ENCODE data around the gene APBA3. TPM values are rescaled to one million over a fixed set of nuclear protein-coding genes. Genes with fewer than 3 reads are reported as not detected.
A peak's percentile ranks its signal among the peaks of the same experiment; 100 is the strongest.

The APBA3 gene
- total and polyA plus RNA-seq, 9 of the 15 experiments (the other 6 are each of a cell fraction or from before 2014, with no cell fraction given): 0.10 to 29.5 (median 11.5) TPM

DNA sequence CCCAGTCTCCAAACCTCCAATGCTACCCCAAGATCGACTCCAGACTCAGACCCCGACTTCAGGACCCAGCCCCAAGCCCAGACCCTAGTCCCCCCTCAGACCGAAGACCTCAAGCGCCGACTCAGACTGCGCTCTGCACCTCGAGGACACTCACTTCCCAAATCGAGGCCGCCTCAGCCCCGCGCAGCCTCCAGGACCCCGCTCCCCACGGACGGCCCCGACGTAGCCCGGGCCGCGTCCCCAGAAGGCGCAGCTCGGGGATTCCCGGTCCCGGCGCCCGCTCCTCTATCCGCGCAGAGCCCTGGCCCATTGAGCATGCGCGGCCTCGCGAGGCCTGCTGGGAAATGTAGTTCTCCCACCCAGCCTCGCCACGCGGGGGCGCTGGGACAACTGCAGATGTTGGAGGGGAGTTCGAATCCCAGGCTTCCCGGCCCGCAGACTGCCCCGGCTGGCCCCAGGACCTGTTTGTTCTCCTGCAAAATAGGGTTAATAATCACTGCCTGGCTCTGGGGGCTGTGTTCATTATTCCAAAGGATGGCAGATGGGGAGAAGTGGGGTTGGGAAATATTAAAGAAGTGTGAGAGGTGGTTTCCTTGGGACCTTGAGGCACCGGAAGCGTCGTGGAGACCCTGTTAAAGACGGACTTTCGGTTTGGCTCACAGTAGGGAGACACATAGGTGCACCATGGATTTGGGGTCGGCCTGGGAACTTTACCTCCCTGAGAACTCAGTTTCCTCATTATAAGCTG is at the start of gene APBA3 (continued):
- TF ChIP-seq, protein P1, sequence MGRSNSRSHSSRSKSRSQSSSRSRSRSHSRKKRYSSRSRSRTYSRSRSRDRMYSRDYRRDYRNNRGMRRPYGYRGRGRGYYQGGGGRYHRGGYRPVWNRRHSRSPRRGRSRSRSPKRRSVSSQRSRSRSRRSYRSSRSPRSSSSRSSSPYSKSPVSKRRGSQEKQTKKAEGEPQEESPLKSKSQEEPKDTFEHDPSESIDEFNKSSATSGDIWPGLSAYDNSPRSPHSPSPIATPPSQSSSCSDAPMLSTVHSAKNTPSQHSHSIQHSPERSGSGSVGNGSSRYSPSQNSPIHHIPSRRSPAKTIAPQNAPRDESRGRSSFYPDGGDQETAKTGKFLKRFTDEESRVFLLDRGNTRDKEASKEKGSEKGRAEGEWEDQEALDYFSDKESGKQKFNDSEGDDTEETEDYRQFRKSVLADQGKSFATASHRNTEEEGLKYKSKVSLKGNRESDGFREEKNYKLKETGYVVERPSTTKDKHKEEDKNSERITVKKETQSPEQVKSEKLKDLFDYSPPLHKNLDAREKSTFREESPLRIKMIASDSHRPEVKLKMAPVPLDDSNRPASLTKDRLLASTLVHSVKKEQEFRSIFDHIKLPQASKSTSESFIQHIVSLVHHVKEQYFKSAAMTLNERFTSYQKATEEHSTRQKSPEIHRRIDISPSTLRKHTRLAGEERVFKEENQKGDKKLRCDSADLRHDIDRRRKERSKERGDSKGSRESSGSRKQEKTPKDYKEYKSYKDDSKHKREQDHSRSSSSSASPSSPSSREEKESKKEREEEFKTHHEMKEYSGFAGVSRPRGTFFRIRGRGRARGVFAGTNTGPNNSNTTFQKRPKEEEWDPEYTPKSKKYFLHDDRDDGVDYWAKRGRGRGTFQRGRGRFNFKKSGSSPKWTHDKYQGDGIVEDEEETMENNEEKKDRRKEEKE (IDR thresholded peaks at IDR 0.05; ENCODE audit: borderline replicate concordance in 1 of 2, control insufficient read depth in 1 of 2, low read depth in 2 of 2, low read length in 1 of 2): peak in 1 of 2 experiments; percentile 90; a peak in 1 of 4 replicates
- TF ChIP-seq MXI1 (IDR thresholded peaks at IDR 0.05; ENCODE audit: low read depth, low read length) (no peak), RBM17 (IDR thresholded peaks at IDR 0.05; ENCODE audit: borderline replicate concordance, low read depth, low read length) (no peak), CBX3 (IDR thresholded peaks at IDR 0.05; ENCODE audit: borderline replicate concordance in 1 of 2, low read length in 2 of 2) (peak in 1 of 2 experiments; percentile 69; a peak in 1 of 3 replicates), C11orf30 (IDR thresholded peaks at IDR 0.05; ENCODE audit: low read depth) (peak; percentile 78), POLR2B (IDR thresholded peaks at IDR 0.05; ENCODE audit: low read depth, partially characterized antibody) (peak; percentile 73), FOXK2 (conservative IDR thresholded peaks at IDR 0.05 in 1 of 2, IDR thresholded peaks at IDR 0.05 in 1 of 2; ENCODE audit: low read depth in 2 of 2) (peak; percentile 65 to 71; a peak in 2 of 4 replicates), GATAD2A (IDR thresholded peaks at IDR 0.05) (no peak), NFATC3 (IDR thresholded peaks at IDR 0.05) (peak; percentile 91), RAD51 (IDR thresholded peaks at IDR 0.05; ENCODE audit: borderline replicate concordance, low read depth) (peak; percentile 26; the same call in 1 of the 2 replicates), ZNF316 (IDR thresholded peaks at IDR 0.05) (no peak), ZC3H4 (CRISPR knock-in tag; IDR thresholded peaks at IDR 0.05; ENCODE audit: borderline replicate concordance) (no peak), SREBF1 (IDR thresholded peaks at IDR 0.05; ENCODE audit: borderline replicate concordance, low read depth, low read length) (no peak; the same call in 1 of the 2 replicates), ARHGAP35 (IDR thresholded peaks at IDR 0.05; ENCODE audit: partially characterized antibody) (no peak), THRAP3 (IDR thresholded peaks at IDR 0.05; ENCODE audit: borderline replicate concordance) (peak; percentile 99), HDAC1 (IDR thresholded peaks at IDR 0.05) (peak in 1 of 2 experiments; percentile 44; a peak in 2 of 4 replicates)
- TF ChIP-seq, protein P2, sequence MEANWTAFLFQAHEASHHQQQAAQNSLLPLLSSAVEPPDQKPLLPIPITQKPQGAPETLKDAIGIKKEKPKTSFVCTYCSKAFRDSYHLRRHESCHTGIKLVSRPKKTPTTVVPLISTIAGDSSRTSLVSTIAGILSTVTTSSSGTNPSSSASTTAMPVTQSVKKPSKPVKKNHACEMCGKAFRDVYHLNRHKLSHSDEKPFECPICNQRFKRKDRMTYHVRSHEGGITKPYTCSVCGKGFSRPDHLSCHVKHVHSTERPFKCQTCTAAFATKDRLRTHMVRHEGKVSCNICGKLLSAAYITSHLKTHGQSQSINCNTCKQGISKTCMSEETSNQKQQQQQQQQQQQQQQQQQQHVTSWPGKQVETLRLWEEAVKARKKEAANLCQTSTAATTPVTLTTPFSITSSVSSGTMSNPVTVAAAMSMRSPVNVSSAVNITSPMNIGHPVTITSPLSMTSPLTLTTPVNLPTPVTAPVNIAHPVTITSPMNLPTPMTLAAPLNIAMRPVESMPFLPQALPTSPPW (CRISPR knock-in tag; IDR thresholded peaks at IDR 0.05): peak; percentile 67
- TF ChIP-seq, protein P3, sequence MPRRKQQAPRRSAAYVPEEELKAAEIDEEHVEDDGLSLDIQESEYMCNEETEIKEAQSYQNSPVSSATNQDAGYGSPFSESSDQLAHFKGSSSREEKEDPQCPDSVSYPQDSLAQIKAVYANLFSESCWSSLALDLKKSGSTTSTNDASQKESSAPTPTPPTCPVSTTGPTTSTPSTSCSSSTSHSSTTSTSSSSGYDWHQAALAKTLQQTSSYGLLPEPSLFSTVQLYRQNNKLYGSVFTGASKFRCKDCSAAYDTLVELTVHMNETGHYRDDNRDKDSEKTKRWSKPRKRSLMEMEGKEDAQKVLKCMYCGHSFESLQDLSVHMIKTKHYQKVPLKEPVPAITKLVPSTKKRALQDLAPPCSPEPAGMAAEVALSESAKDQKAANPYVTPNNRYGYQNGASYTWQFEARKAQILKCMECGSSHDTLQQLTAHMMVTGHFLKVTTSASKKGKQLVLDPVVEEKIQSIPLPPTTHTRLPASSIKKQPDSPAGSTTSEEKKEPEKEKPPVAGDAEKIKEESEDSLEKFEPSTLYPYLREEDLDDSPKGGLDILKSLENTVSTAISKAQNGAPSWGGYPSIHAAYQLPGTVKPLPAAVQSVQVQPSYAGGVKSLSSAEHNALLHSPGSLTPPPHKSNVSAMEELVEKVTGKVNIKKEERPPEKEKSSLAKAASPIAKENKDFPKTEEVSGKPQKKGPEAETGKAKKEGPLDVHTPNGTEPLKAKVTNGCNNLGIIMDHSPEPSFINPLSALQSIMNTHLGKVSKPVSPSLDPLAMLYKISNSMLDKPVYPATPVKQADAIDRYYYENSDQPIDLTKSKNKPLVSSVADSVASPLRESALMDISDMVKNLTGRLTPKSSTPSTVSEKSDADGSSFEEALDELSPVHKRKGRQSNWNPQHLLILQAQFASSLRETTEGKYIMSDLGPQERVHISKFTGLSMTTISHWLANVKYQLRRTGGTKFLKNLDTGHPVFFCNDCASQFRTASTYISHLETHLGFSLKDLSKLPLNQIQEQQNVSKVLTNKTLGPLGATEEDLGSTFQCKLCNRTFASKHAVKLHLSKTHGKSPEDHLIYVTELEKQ (CRISPR knock-in tag; IDR thresholded peaks at IDR 0.05): 0 out of 2 replicates have a peak, but pooled peaks have one; percentile 17
- TF ChIP-seq, protein P4, sequence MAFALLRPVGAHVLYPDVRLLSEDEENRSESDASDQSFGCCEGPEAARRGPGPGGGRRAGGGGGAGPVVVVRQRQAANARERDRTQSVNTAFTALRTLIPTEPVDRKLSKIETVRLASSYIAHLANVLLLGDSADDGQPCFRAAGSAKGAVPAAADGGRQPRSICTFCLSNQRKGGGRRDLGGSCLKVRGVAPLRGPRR (CRISPR knock-in tag; IDR thresholded peaks at IDR 0.05): peak; percentile 37; the same call in 1 of the 2 replicates
